Measurements from ENCODE around the gene RDH11.

The RDH11 gene

GRCh38 chr14:67645414-67645813 is 50.1 kb downstream of the RDH11 start:
- no peak for DNase-seq

- DNase-seq = no peak
Observed at GRCh38 chr14:67644428-67644827, 51.1 kb downstream of the RDH11 start.

DNA sequence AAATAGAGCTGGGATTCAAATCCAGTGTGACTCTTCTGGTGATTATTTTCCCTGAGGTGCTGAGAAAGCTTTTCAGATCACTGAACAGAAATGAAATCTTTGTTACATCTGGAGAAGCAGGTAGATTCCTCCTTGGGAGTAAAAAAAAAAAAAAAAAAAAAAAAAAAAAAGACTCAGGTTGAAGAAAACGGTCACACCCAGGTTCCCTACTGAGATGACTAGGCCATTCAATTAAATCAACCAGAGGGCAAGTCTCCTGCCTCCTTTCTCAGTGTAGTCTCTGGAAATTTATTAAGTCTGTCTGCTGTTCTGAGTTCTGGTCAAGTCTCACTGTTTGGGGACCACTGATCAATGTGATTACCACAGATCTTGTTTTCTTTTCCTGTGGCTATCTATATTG is 51.9 kb downstream of the RDH11 start:
- DNase-seq = no peak

GRCh38 chr14:67641902-67642749 is 53.4 kb downstream of the RDH11 start:
- DNase-seq = peak; percentile 17 to 47

- DNase-seq = no peak
Observed at GRCh38 chr14:67641480-67641879, 54.1 kb downstream of the RDH11 start.

GRCh38 chr14:67638642-67639041 is 56.9 kb downstream of the RDH11 start:
- no peak for DNase-seq

- DNase-seq = no peak
Observed at GRCh38 chr14:67636361-67636919, 59.1 kb downstream of the RDH11 start.

GRCh38 chr14:67633451-67634147 is 62.0 kb downstream of the RDH11 start:
- no peak for DNase-seq

GRCh38 chr14:67630938-67631337 is 64.6 kb downstream of the RDH11 start:
- no peak for DNase-seq

GRCh38 chr14:67630186-67630585 is 65.4 kb downstream of the RDH11 start:
- no peak for DNase-seq

- no peak for DNase-seq
Observed at GRCh38 chr14:67627519-67627918, 68.0 kb downstream of the RDH11 start.

All from activated CD4-positive, alpha-beta T cell treated with anti-CD3 and anti-CD28 coated beads, Interleukin-2, amount 50 U/mL, for 48 hours (primary cell).